GM18505 (cell line): ENCODE data around the gene CHD6.
A peak's percentile ranks its signal among the peaks of the same experiment; 100 is the strongest.

Source experiments
- ATAC-seq: cut with Tn5 transposase; IDR thresholded peaks from one replicate; pipeline ENCODE4 v1.9.1; 2021; ENCODE audit not compliant: unreplicated experiment
- POLR2A ChIP-seq: IDR thresholded peaks from 4 replicates; pipeline ENCODE4 v1.6.1; 2011; ENCODE audit warnings: borderline replicate concordance; ENCODE audit not compliant: insufficient read depth, insufficient read length; ENCODE audit errors: extremely low read depth

Gene CHD6, protein sequence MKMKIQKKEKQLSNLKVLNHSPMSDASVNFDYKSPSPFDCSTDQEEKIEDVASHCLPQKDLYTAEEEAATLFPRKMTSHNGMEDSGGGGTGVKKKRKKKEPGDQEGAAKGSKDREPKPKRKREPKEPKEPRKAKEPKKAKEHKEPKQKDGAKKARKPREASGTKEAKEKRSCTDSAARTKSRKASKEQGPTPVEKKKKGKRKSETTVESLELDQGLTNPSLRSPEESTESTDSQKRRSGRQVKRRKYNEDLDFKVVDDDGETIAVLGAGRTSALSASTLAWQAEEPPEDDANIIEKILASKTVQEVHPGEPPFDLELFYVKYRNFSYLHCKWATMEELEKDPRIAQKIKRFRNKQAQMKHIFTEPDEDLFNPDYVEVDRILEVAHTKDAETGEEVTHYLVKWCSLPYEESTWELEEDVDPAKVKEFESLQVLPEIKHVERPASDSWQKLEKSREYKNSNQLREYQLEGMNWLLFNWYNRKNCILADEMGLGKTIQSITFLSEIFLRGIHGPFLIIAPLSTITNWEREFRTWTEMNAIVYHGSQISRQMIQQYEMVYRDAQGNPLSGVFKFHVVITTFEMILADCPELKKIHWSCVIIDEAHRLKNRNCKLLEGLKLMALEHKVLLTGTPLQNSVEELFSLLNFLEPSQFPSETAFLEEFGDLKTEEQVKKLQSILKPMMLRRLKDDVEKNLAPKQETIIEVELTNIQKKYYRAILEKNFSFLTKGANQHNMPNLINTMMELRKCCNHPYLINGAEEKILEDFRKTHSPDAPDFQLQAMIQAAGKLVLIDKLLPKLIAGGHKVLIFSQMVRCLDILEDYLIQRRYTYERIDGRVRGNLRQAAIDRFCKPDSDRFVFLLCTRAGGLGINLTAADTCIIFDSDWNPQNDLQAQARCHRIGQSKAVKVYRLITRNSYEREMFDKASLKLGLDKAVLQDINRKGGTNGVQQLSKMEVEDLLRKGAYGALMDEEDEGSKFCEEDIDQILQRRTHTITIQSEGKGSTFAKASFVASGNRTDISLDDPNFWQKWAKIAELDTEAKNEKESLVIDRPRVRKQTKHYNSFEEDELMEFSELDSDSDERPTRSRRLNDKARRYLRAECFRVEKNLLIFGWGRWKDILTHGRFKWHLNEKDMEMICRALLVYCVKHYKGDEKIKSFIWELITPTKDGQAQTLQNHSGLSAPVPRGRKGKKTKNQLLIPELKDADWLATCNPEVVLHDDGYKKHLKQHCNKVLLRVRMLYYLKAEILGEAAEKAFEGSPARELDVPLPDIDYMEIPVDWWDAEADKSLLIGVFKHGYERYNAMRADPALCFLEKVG (N-terminal part only)

DNA sequence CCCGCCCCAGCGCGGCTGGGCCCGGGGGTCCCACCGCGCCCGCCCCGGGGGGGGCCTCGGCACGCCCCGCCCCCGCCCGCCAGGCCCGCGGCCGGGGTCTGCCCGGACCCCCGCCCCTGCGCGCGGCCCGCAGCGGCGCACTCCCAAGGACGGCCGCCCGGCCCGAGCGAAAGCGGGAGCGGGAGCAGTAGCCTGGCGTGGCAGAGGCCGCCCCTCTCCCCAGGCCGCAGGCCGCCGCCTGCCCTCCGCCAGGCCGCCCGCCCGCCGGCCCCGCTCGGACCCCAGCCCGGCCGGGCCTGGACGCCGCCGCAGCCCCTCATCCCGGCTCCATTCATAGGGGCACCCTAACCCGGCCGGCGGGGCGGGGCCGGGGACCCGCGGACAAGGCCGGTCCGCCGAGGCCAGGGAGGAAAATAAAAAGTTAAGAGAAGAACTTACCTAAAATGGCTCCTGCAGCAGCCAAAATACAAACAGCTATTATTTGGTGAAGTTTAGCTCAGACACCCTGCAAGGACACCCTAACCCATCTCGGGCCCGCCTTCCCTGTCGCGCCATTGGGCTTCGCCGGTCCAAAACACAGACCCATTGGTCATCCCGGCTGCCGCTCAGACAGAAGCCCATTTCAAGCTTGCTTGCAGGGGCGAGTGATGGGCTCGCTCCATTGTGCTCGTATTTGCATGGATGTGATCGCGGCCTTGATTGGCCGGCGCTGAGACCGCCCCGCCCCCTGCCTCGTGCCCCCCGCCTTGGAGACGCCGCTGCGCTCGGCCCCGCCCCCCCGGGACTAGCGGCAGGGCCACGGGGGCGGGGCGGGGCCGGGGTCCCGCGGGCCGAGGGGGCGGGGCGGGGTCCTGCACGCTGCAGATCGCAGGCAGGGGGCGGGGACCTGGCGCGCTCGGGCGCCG, at the start of gene CHD6:
Gene CHD6 (minus strand): TSS at position 476 of the 905 bp plus-strand sequence. CDS start 67,040 bp downstream, outside the sequence.
- peak; percentile 63 for TF ChIP-seq POLR2A

GRCh38 chr20:41664584-41664983, 46.4 kb upstream of the CHD6 start:
- no peak for TF ChIP-seq POLR2A
- ATAC-seq = no peak

More for the DNA sequence above, at the start of gene CHD6:
- peak; percentile 97 for ATAC-seq

DNA sequence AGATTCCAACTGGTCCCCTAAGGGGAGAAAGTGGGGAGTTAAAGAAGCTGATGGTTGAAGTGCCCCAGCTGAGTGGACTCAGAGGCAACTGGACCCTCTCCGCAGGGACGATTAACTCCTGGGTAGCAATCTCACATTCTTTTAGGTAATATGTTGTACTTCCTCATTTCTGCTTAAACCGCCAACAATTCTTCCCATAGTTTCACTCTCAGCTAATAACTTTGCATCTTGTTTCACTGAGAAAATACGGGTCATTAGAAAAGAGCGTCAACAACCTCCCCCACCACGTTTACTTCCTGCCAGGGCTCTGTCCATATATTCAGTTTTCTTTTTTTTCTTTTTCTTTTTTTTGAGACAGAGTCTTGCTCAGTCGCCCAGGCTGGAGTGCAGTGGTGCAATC, 39.5 kb upstream of the CHD6 start:
- ATAC-seq = no peak
- no peak for TF ChIP-seq POLR2A

DNA sequence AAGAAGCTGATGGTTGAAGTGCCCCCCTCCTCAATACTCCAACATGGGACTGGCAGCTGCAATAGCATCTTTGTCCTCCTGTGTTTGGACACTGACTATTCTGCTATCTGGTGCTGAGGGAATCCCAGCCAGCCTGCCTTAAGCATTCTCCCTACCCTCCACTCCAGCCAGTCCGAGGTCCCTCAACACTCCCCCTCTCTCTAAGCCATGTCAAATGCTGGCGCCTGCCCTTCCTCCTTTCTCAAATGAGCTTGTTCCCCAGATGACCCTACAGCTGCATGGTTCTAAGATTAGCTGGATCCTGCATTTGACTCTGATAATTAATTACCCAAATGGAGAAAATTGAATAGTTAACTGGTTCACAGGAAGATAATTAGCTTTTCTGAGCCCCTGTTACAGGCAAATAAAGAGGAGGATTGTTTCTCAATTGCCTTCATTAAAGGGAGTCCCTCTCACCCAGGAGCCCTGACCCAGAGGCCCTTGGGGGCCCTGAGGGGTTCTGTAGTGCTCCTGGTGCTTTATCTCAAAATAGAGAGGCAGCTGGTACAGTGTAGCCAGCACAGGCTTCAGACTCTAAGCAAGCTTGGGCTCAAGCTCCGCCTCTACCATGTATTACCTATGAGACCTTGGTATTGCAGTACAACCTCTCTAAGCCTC, 37.9 kb upstream of the CHD6 start:
- no peak for TF ChIP-seq POLR2A
- no peak for ATAC-seq

DNA sequence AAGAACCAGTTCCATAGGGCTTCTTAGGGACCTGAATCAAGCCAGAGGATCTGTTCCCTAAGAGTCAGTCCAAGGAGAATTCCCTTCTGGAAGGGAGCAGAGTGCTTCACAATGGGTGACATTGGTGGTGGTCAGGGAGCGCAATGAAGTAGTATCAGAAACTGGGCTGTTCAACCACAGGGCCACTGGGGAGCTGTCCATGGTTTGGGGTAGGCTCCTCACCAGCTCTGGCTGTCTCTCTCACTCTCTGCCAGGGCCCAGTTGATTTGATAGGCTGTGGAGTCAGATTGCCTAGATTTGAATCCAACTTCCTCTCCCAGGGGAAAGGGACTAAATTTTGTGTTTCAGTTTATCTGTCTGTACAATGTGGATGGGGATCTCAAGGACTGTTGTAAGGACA, 36.7 kb upstream of the CHD6 start:
- no peak for ATAC-seq
- TF ChIP-seq POLR2A = no peak

GRCh38 chr20:41654292-41654691, 36.1 kb upstream of the CHD6 start:
- no peak for ATAC-seq
- TF ChIP-seq POLR2A = no peak

DNA sequence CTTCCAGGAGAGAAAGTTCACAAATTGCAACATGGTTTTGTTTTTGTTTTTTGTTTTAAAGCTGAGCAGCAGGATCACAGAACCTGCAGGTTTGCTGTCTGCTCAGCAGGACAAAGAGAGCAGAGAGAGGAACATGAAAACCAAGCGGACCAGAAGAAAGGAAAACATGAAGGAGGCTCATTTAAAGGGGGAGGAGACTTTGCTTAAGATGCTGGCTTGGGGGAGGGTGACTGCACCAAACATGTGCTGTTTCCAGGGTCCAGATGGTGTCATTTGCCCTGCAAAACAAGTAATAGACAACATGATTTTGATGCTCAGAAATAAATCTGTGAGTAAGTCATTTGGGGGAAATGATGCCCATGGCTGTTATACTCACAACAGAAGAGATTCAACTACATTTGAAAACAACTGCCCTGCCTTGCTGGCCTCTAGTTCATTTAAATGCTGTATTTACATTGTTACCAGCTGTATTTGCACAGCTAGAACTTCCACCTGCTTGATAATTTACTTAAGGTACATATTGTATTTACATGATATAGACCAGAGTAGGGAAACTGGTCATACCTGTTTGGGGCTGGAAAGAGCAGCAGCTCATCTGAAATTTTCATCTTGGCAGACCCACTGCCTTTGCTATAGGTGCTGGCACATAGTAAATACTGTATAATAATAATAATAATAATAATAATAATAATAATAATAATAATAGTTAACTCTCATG, 32.2 kb upstream of the CHD6 start:
- ATAC-seq = no peak

DNA sequence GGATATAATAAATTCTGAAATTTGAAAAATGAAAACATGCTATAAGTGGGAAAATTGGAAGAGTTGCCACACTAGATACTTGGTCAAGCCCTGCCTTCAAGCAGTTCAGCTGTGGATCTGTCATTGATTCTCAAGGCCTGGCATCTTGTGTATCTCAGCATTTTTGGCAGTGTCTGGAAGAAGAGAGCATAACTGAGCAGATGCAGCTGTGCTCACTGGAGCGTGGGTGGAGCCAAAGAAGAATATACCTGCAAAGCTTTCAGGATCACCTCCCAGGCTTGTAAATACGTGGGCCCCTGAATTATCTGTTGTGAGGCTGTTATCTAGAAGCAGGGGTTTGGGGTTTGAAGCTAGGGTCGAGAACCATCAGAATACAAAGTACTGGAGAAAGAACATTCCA, 31.3 kb upstream of the CHD6 start:
- no peak for ATAC-seq
- TF ChIP-seq POLR2A = no peak

More for the DNA sequence above, 32.2 kb upstream of the CHD6 start:
- no peak for TF ChIP-seq POLR2A

DNA sequence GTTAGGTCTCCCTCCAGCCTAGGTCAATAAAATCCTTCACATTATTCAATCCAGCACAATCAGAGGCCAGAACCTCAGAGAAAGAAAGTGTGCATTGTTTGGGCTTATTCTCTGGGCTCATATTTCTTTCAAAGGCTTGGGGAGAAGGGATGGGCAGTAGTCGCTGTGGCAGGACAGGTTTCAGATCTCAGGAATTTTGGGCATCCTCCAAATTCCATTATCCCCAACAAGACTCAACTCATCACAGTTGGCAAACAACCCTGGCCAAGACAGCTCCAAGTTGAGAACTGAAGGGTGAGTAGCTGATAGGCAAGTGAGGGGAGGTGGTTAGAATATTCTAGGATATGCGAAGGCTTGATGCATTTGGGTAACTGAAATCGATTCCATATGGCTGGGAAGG, 27.2 kb upstream of the CHD6 start:
- ATAC-seq = no peak
- TF ChIP-seq POLR2A = no peak

GRCh38 chr20:41643504-41643938, 25.3 kb upstream of the CHD6 start:
- ATAC-seq = no peak
- no peak for TF ChIP-seq POLR2A

GRCh38 chr20:41639630-41640029, 21.5 kb upstream of the CHD6 start:
- no peak for TF ChIP-seq POLR2A
- no peak for ATAC-seq
